Activated CD4-positive, alpha-beta T cell treated with anti-CD3 and anti-CD28 coated beads for 36 hours (primary cell): ENCODE measurements around the gene CNGA1. TPM values are rescaled to one million over a fixed set of nuclear protein-coding genes. Genes with fewer than 3 reads are reported as not detected.

ENCODE experiments used
- ATAC-seq: fragments of 200-7000 bp; cut with Tn5 transposase; one replicate; pipeline ENCODE4 v1.10.0; 2021; ENCODE audit warnings: mild to moderate bottlenecking, moderate library complexity
- CTCF ChIA-PET: fragments of 350-600 bp; sonication (Branson Sonifier 250); formaldehyde crosslinking; loops from one replicate; lab custom pipeline; 2021; ENCODE audit warnings: antibody characterized with exemption; lab: Charles Lee
- POLR2A ChIA-PET: fragments of 350-600 bp; sonication (Branson Sonifier 250); formaldehyde crosslinking; loops from one replicate; lab custom pipeline; 2021; ENCODE audit warnings: antibody characterized with exemption, inconsistent platforms; lab: Charles Lee
- DNase-seq: peaks from one replicate; pipeline ENCODE4 v3.0.0-alpha.2; 2020
- H3K27ac Mint-ChIP-seq: one replicate; pipeline ENCODE4 v1.8.0; 2021; ENCODE audit warnings: mixed read lengths
- H3K27me3 Mint-ChIP-seq: one replicate; pipeline ENCODE4 v1.8.0; 2021; ENCODE audit warnings: mixed read lengths
- H3K36me3 Mint-ChIP-seq: one replicate; pipeline ENCODE4 v1.8.0; 2021; ENCODE audit warnings: low read depth, mixed read lengths
- H3K4me1 Mint-ChIP-seq: one replicate; pipeline ENCODE4 v1.8.0; 2021; ENCODE audit warnings: mixed read lengths
- H3K4me3 Mint-ChIP-seq: one replicate; pipeline ENCODE4 v1.8.0; 2021; ENCODE audit warnings: mild to moderate bottlenecking, moderate library complexity, mixed read lengths
- H3K9me3 Mint-ChIP-seq: one replicate; pipeline ENCODE4 v1.8.0; 2021; ENCODE audit warnings: low read depth, mixed read lengths
- intact Hi-C, 2 experiments: fragments of 100-400 bp; cut with DNase I in 1 of 2; cut with micrococcal nuclease in 1 of 2; formaldehyde crosslinking; loops; one replicate each; pipeline versions ENCODE4 v1.14.2 to v1.15.1; 2022 to 2024; cut with DNase I, micrococcal nuclease
- total RNA-seq, 2 experiments: library from RNA; stranded (reverse); gene quantifications; one replicate each; pipeline ENCODE4 v1.2.3, GENCODE V29; 2021

The CNGA1 gene
- total RNA-seq, 2 experiments from 2014 or later = 0.16 to 0.30 TPM

GRCh38 chr4:48044298-48044697 is 27.8 kb upstream of the CNGA1 start:
- ChIA-PET CTCF (interaction anchor here (1.2 to 11.2 kb wide), 4 partner anchors 9 to 226 kb away, joined by 3 to 105 read pairs (median 8); no protein-coding TSS in a partner anchor), POLR2A (no interaction called here)
- ATAC-seq = no peak
- intact Hi-C loops = loop anchor here in 1 of 2 experiments (10.0 kb wide), 1 partner anchor 461 kb away; no protein-coding TSS in a partner anchor
- no peak overlapping the region for H3K27ac Mint-ChIP-seq
- no peak overlapping the region for H3K4me3 Mint-ChIP-seq
- peaks cover 78% of the 10 kb centered on the region for H3K4me1 Mint-ChIP-seq
- H3K9me3 Mint-ChIP-seq = no peaks in the 10 kb centered on the region
- H3K36me3 Mint-ChIP-seq = no peaks in the 10 kb centered on the region
- peaks cover 13% of the 10 kb centered on the region for H3K27me3 Mint-ChIP-seq
- no peak for DNase-seq

DNA sequence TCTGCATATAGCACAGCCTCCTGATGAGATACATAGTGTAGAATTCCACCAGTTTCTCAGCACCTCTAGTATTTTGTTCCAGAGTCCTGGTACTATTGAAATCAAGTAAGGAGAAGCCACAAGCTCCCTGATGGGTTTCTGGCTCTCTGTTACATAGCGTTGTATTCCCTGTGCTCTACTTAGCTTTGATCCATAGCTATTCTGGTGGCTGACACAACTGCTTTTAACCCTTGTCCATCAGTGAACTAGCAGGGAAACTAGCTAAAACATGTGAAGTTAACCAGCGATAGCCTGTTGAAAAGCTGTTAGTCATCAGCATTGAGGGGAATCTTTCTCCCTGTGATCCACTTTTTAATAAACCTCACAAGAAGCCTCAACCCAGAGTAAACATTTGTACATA is 27.0 kb upstream of the CNGA1 start:
- H3K27me3 Mint-ChIP-seq = peaks cover 12% of the 10 kb centered on the region
- H3K4me1 Mint-ChIP-seq = peaks cover 79% of the 10 kb centered on the region
- H3K9me3 Mint-ChIP-seq = no peaks in the 10 kb centered on the region

GRCh38 chr4:48042979-48043461 is 26.5 kb upstream of the CNGA1 start:
- no peak for ATAC-seq
- Mint-ChIP-seq H3K27me3 (peaks cover 9% of the 10 kb centered on the region), H3K4me3 (no peak overlapping the region), H3K9me3 (no peaks in the 10 kb centered on the region), H3K36me3 (peaks cover 4% of the 10 kb centered on the region), H3K27ac (no peak overlapping the region), H3K4me1 (peaks cover 77% of the 10 kb centered on the region)
- ChIA-PET CTCF (interaction anchor here (0.9 to 11.2 kb wide), 5 partner anchors 8 to 204 kb away, joined by 3 to 105 read pairs (median 10); no protein-coding TSS in a partner anchor), POLR2A (interaction anchor here (0.7 kb wide), 1 partner anchor 96 kb away, joined by 3 read pairs; no protein-coding TSS in a partner anchor)
- no peak for DNase-seq
- intact Hi-C loops = loop anchor here in 1 of 2 experiments (10.0 kb wide), 1 partner anchor 462 kb away; no protein-coding TSS in a partner anchor

More for the DNA sequence above, 27.0 kb upstream of the CNGA1 start:
- ATAC-seq (no peak), DNase-seq (no peak)
- intact Hi-C loops = loop anchor here in 1 of 2 experiments (10.0 kb wide), 1 partner anchor 461 kb away; no protein-coding TSS in a partner anchor
- Mint-ChIP-seq H3K27ac (no peak overlapping the region), H3K4me3 (no peak overlapping the region), H3K36me3 (peaks cover 2% of the 10 kb centered on the region)
- ChIA-PET POLR2A (interaction anchor here (0.7 kb wide), 1 partner anchor 96 kb away, joined by 3 read pairs; no protein-coding TSS in a partner anchor), CTCF (interaction anchor here (1.2 to 11.2 kb wide), 5 partner anchors 9 to 227 kb away, joined by 3 to 105 read pairs (median 10); no protein-coding TSS in a partner anchor)

DNA sequence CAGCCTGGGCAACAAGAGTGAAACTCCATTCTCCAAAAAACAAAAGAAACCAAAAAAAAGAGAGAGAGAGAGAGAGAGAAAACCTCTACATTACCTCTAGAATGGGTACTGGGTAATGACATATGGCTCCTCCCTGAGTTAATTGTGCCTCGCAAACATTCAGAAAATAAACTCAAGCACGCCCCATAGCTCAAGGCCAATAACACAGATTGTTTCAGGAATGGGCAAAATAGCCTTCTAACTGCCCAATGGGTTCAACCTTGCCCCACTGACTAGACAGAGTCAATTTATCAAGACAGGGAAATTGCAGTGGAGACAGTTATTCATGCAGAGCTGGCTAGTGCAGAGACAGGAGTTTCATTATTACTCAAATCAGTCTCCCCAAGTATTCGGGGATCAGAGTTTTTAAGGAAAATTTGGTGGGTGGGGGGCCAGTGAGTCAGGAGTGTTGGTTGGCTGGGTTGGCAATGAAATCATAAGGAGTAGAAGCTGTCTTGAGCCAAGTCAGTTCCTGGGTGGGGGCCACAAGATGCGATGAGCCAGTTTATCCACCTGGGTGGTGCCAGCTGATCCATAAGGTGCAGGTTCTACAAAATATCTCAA is 25.2 kb upstream of the CNGA1 start:
- ChIA-PET POLR2A (no interaction called here), CTCF (interaction anchor here (0.8 to 11.2 kb wide), 8 partner anchors 7 to 97 kb away, joined by 3 to 105 read pairs (median 4); no protein-coding TSS in a partner anchor)
- DNase-seq (peak; percentile 62), ATAC-seq (peak; percentile 59)
- Mint-ChIP-seq H3K4me1 (peaks cover 67% of the 10 kb centered on the region), H3K4me3 (no peak overlapping the region), H3K27me3 (peaks cover 8% of the 10 kb centered on the region), H3K36me3 (peaks cover 4% of the 10 kb centered on the region), H3K27ac (no peak overlapping the region), H3K9me3 (peaks cover 2% of the 10 kb centered on the region)
- intact Hi-C loops = loop anchor here in 1 of 2 experiments (10.0 kb wide), 1 partner anchor 463 kb away; no protein-coding TSS in a partner anchor

DNA sequence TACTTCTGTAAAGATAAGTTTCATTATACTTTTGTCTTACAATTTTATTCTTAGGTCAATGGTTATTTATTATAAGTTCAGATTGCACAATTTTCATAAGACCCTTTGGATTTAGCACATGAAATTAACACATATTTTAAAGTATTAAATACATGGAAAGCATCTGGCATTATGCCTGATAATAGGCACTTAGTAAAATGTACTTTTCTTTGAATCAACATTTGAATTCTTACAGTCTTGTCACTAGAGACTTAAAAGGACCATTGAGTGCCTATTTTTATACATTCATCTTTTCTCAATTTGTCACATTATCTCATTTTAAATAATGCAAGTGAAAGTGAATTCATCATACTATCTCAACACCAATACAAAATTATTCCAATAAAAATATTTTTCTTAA is 23.1 kb upstream of the CNGA1 start:
- POLR2A ChIA-PET = no interaction called here
- CTCF ChIA-PET = interaction anchor here (1.6 kb wide), 1 partner anchor 98 kb away, joined by 3 read pairs; no protein-coding TSS in a partner anchor
- intact Hi-C loops = no loop called here
- Mint-ChIP-seq H3K27me3 (peaks cover 8% of the 10 kb centered on the region), H3K27ac (no peak overlapping the region), H3K9me3 (peaks cover 6% of the 10 kb centered on the region), H3K4me3 (no peak overlapping the region), H3K4me1 (peaks cover 68% of the 10 kb centered on the region), H3K36me3 (peaks cover 10% of the 10 kb centered on the region)
- ATAC-seq = no peak
- no peak for DNase-seq

GRCh38 chr4:48038666-48039065 is 22.2 kb upstream of the CNGA1 start:
- Mint-ChIP-seq H3K27me3 (peaks cover 5% of the 10 kb centered on the region), H3K36me3 (peaks cover 10% of the 10 kb centered on the region), H3K4me3 (no peak overlapping the region), H3K27ac (no peak overlapping the region), H3K9me3 (peaks cover 6% of the 10 kb centered on the region), H3K4me1 (peaks cover 69% of the 10 kb centered on the region)
- intact Hi-C loops = no loop called here
- POLR2A ChIA-PET = no interaction called here
- ATAC-seq (no peak), DNase-seq (no peak)
- CTCF ChIA-PET = interaction anchor here (7.7 kb wide), 1 partner anchor 8 kb away, joined by 105 read pairs; no protein-coding TSS in a partner anchor

DNA sequence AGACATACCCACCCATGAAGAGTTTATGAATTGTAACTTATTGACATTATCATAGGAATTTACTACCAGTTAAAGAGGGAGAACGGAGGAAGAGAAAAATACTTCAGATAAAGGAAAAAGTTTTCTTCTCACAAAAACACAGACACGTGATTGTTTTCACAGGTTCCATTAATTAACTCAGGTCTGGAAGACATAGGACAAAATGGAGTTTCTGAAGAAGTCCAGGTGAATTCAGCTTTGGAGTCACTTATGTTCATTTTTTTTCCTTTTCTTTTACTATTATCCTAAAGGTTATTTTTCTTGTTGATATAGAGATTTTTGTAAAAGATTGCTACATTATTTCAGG is 20.6 kb upstream of the CNGA1 start:
- Mint-ChIP-seq H3K9me3 (peaks cover 6% of the 10 kb centered on the region), H3K4me3 (no peak overlapping the region), H3K27me3 (peaks cover 3% of the 10 kb centered on the region), H3K4me1 (peaks cover 57% of the 10 kb centered on the region), H3K36me3 (peaks cover 10% of the 10 kb centered on the region), H3K27ac (no peak overlapping the region)
- ChIA-PET POLR2A (interaction anchor here (1.0 to 1.7 kb wide), 3 partner anchors 10 to 66 kb away, joined by 3 to 7 read pairs (median 7); no protein-coding TSS in a partner anchor), CTCF (interaction anchor here (1.0 to 8.8 kb wide), 6 partner anchors 9 to 66 kb away, joined by 3 to 105 read pairs (median 6); no protein-coding TSS in a partner anchor)
- ATAC-seq = no peak
- DNase-seq = no peak
- intact Hi-C loops = loop anchor here in 1 of 2 experiments (2.0 kb wide), 1 partner anchor 104 kb away; no protein-coding TSS in a partner anchor

- intact Hi-C loops = loop anchor here (1.0 to 2.0 kb wide), 9 partner anchors 9 to 105 kb away; no protein-coding TSS in a partner anchor
- peaks cover 10% of the 10 kb centered on the region for H3K36me3 Mint-ChIP-seq
- H3K27me3 Mint-ChIP-seq = no peaks in the 10 kb centered on the region
- peaks cover 6% of the 10 kb centered on the region for H3K9me3 Mint-ChIP-seq
- ATAC-seq = peak; percentile 62
- ChIA-PET POLR2A (interaction anchor here (0.6 to 1.7 kb wide), 8 partner anchors 8 to 464 kb away, joined by 3 to 7 read pairs (median 4); partner anchors contain the start of gene TXK), CTCF (interaction anchor here (0.6 to 8.8 kb wide), 13 partner anchors 10 to 103 kb away, joined by 3 to 105 read pairs (median 7); no protein-coding TSS in a partner anchor)
- H3K4me1 Mint-ChIP-seq = peaks cover 46% of the 10 kb centered on the region
- peak overlapping the region; percentile 82 for H3K27ac Mint-ChIP-seq
- DNase-seq = no peak
- H3K4me3 Mint-ChIP-seq = peak overlapping the region; percentile 28
Observed at GRCh38 chr4:48035952-48036351, 19.5 kb upstream of the CNGA1 start.

DNA sequence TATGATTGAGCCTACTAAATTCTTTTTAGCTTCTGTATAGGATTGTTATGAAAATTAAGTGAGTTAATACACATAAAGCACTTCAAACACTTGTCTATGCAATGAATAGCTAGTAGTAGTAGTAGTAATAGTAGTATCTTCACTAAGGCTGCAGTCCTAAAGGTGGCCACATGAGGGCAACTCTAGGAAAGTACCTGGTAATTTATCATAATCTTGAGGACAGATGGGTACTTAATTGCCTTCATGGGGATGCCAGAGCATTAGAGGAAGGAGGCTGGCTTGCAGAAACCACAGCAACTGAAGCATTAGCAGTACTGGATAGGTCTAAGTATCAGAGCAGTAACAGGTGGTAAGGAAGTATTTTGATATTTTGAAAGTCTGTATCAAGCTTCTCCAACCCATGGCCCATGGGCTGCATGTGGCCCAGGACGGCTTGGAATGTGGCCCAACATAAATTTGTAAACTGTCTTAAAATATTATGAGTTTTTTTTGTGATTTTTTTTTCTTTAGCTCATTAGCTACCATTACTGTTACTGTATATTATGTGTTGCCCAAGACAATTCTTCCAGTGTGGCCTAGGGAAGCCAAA is 17.4 kb upstream of the CNGA1 start:
- intact Hi-C loops = loop anchor here (1.0 to 2.0 kb wide), 2 partner anchors 53 kb away; no protein-coding TSS in a partner anchor
- DNase-seq = peak; percentile 78
- H3K9me3 Mint-ChIP-seq = peaks cover 6% of the 10 kb centered on the region
- no peaks in the 10 kb centered on the region for H3K27me3 Mint-ChIP-seq
- ChIA-PET CTCF (interaction anchor here (0.7 to 8.8 kb wide), 26 partner anchors 10 to 335 kb away, joined by 3 to 105 read pairs (median 4); partner anchors contain the start of genes CNGA1, NIPAL1 and TXK), POLR2A (no interaction called here)
- ATAC-seq = peak; percentile 37
- peaks cover 46% of the 10 kb centered on the region for H3K4me1 Mint-ChIP-seq
- H3K4me3 Mint-ChIP-seq = no peak overlapping the region
- H3K27ac Mint-ChIP-seq = peak overlapping the region; percentile 29
- peaks cover 10% of the 10 kb centered on the region for H3K36me3 Mint-ChIP-seq

- Mint-ChIP-seq H3K27me3 (no peaks in the 10 kb centered on the region), H3K27ac (no peak overlapping the region), H3K9me3 (peaks cover 6% of the 10 kb centered on the region), H3K4me1 (peaks cover 49% of the 10 kb centered on the region), H3K36me3 (peaks cover 8% of the 10 kb centered on the region), H3K4me3 (no peak overlapping the region)
- ChIA-PET CTCF (interaction anchor here (1.0 to 8.8 kb wide), 14 partner anchors 9 to 335 kb away, joined by 3 to 105 read pairs (median 6); partner anchors contain the start of genes CNGA1 and NIPAL1), POLR2A (no interaction called here)
- DNase-seq (no peak), ATAC-seq (no peak)
- intact Hi-C loops = loop anchor here in 1 of 2 experiments (1.0 kb wide), 1 partner anchor 54 kb away; no protein-coding TSS in a partner anchor
Observed at GRCh38 chr4:48033412-48033811, 16.9 kb upstream of the CNGA1 start.
